ENCODE measurements around the gene VAC14.

The VAC14 gene

GRCh38 chr16:70723740-70724145 is 77.2 kb downstream of the VAC14 start:
- DNase-seq, result no peak
- H3K36me3 Mint-ChIP-seq (ENCODE audit: low read depth), result peaks cover 83% of the 10 kb centered on the region
- H3K27ac Mint-ChIP-seq, result no peak overlapping the region
- no peaks in the 10 kb centered on the region for H3K9me3 Mint-ChIP-seq
- no peak overlapping the region for H3K4me3 Mint-ChIP-seq
- no peaks in the 10 kb centered on the region for H3K27me3 Mint-ChIP-seq
- peaks cover 4% of the 10 kb centered on the region for H3K4me1 Mint-ChIP-seq (ENCODE audit: low read depth)

- peaks cover 76% of the 10 kb centered on the region for H3K36me3 Mint-ChIP-seq (ENCODE audit: low read depth)
- no peaks in the 10 kb centered on the region for H3K27me3 Mint-ChIP-seq
- no peak for DNase-seq
- H3K27ac Mint-ChIP-seq, result no peak overlapping the region
- peaks cover 5% of the 10 kb centered on the region for H3K4me1 Mint-ChIP-seq (ENCODE audit: low read depth)
- no peaks in the 10 kb centered on the region for H3K9me3 Mint-ChIP-seq
- no peak overlapping the region for H3K4me3 Mint-ChIP-seq
Measured at GRCh38 chr16:70721202-70721963, 79.6 kb downstream of the VAC14 start.

- H3K4me3 Mint-ChIP-seq, result no peak overlapping the region
- no peaks in the 10 kb centered on the region for H3K27me3 Mint-ChIP-seq
- H3K27ac Mint-ChIP-seq, result no peak overlapping the region
- peaks cover 5% of the 10 kb centered on the region for H3K4me1 Mint-ChIP-seq (ENCODE audit: low read depth)
- DNase-seq, result no peak
- H3K36me3 Mint-ChIP-seq (ENCODE audit: low read depth), result peaks cover 71% of the 10 kb centered on the region
- no peaks in the 10 kb centered on the region for H3K9me3 Mint-ChIP-seq
Measured at GRCh38 chr16:70720425-70721201, 80.3 kb downstream of the VAC14 start.

GRCh38 chr16:70717065-70717464 is 83.9 kb downstream of the VAC14 start:
- Mint-ChIP-seq H3K27me3 (no peaks in the 10 kb centered on the region), H3K27ac (no peak overlapping the region), H3K9me3 (no peaks in the 10 kb centered on the region), H3K4me3 (no peak overlapping the region), H3K4me1 (ENCODE audit: low read depth) (peaks cover 5% of the 10 kb centered on the region), H3K36me3 (ENCODE audit: low read depth) (peaks cover 58% of the 10 kb centered on the region)
- no peak for DNase-seq

GRCh38 chr16:70715860-70716357 is 85.0 kb downstream of the VAC14 start:
- Mint-ChIP-seq H3K27ac (no peak overlapping the region), H3K9me3 (no peaks in the 10 kb centered on the region), H3K27me3 (no peaks in the 10 kb centered on the region), H3K4me1 (ENCODE audit: low read depth) (peaks cover 5% of the 10 kb centered on the region), H3K4me3 (no peak overlapping the region), H3K36me3 (ENCODE audit: low read depth) (peaks cover 57% of the 10 kb centered on the region)
- DNase-seq, result no peak

GRCh38 chr16:70715055-70715858 is 85.7 kb downstream of the VAC14 start:
- H3K9me3 Mint-ChIP-seq, result no peaks in the 10 kb centered on the region
- peak overlapping the region; percentile 37 for H3K27ac Mint-ChIP-seq
- DNase-seq, result no peak

GRCh38 chr16:70714581-70715054 is 86.3 kb downstream of the VAC14 start:
- H3K4me1 Mint-ChIP-seq (ENCODE audit: low read depth), result peaks cover 3% of the 10 kb centered on the region
- no peak overlapping the region for H3K27ac Mint-ChIP-seq
- DNase-seq, result no peak
- H3K36me3 Mint-ChIP-seq (ENCODE audit: low read depth), result peaks cover 51% of the 10 kb centered on the region
- no peaks in the 10 kb centered on the region for H3K27me3 Mint-ChIP-seq
- no peak overlapping the region for H3K4me3 Mint-ChIP-seq
- H3K9me3 Mint-ChIP-seq, result no peaks in the 10 kb centered on the region

More at GRCh38 chr16:70715055-70715858, 85.7 kb downstream of the VAC14 start:
- Mint-ChIP-seq H3K4me1 (ENCODE audit: low read depth) (peaks cover 3% of the 10 kb centered on the region), H3K27me3 (no peaks in the 10 kb centered on the region), H3K36me3 (ENCODE audit: low read depth) (peaks cover 57% of the 10 kb centered on the region), H3K4me3 (no peak overlapping the region)

GRCh38 chr16:70713824-70714223 is 87.1 kb downstream of the VAC14 start:
- H3K9me3 Mint-ChIP-seq, result no peaks in the 10 kb centered on the region
- H3K4me3 Mint-ChIP-seq, result no peak overlapping the region
- no peaks in the 10 kb centered on the region for H3K27me3 Mint-ChIP-seq
- H3K27ac Mint-ChIP-seq, result no peak overlapping the region
- peaks cover 43% of the 10 kb centered on the region for H3K36me3 Mint-ChIP-seq (ENCODE audit: low read depth)
- H3K4me1 Mint-ChIP-seq (ENCODE audit: low read depth), result peaks cover 3% of the 10 kb centered on the region
- DNase-seq, result no peak

- Mint-ChIP-seq H3K4me1 (ENCODE audit: low read depth) (peaks cover 3% of the 10 kb centered on the region), H3K27ac (no peak overlapping the region), H3K36me3 (ENCODE audit: low read depth) (peaks cover 44% of the 10 kb centered on the region), H3K4me3 (no peak overlapping the region), H3K27me3 (no peaks in the 10 kb centered on the region), H3K9me3 (no peaks in the 10 kb centered on the region)
- no peak for DNase-seq
Measured at GRCh38 chr16:70713342-70713741, 87.6 kb downstream of the VAC14 start.

- DNase-seq, result no peak
- H3K27me3 Mint-ChIP-seq, result no peaks in the 10 kb centered on the region
- peaks cover 46% of the 10 kb centered on the region for H3K36me3 Mint-ChIP-seq (ENCODE audit: low read depth)
- H3K4me1 Mint-ChIP-seq (ENCODE audit: low read depth), result peaks cover 3% of the 10 kb centered on the region
- H3K27ac Mint-ChIP-seq, result no peak overlapping the region
- no peaks in the 10 kb centered on the region for H3K9me3 Mint-ChIP-seq
- no peak overlapping the region for H3K4me3 Mint-ChIP-seq
Measured at GRCh38 chr16:70712942-70713341, 88.0 kb downstream of the VAC14 start.

GRCh38 chr16:70712359-70712758 is 88.6 kb downstream of the VAC14 start:
- H3K9me3 Mint-ChIP-seq, result no peaks in the 10 kb centered on the region
- H3K27ac Mint-ChIP-seq, result no peak overlapping the region
- no peaks in the 10 kb centered on the region for H3K27me3 Mint-ChIP-seq
- H3K36me3 Mint-ChIP-seq (ENCODE audit: low read depth), result peaks cover 42% of the 10 kb centered on the region
- no peak for DNase-seq
- peaks cover 2% of the 10 kb centered on the region for H3K4me1 Mint-ChIP-seq (ENCODE audit: low read depth)
- no peak overlapping the region for H3K4me3 Mint-ChIP-seq

GRCh38 chr16:70711211-70712031 is 89.5 kb downstream of the VAC14 start:
- Mint-ChIP-seq H3K27ac (peak overlapping the region; percentile 17), H3K27me3 (no peaks in the 10 kb centered on the region), H3K36me3 (ENCODE audit: low read depth) (peaks cover 39% of the 10 kb centered on the region), H3K9me3 (no peaks in the 10 kb centered on the region), H3K4me3 (no peak overlapping the region), H3K4me1 (ENCODE audit: low read depth) (peaks cover 2% of the 10 kb centered on the region)
- no peak for DNase-seq

- H3K9me3 Mint-ChIP-seq, result no peaks in the 10 kb centered on the region
- H3K4me3 Mint-ChIP-seq, result no peak overlapping the region
- H3K4me1 Mint-ChIP-seq (ENCODE audit: low read depth), result peaks cover 2% of the 10 kb centered on the region
- no peaks in the 10 kb centered on the region for H3K27me3 Mint-ChIP-seq
- H3K36me3 Mint-ChIP-seq (ENCODE audit: low read depth), result peaks cover 37% of the 10 kb centered on the region
- H3K27ac Mint-ChIP-seq, result peak overlapping the region; percentile 29
- no peak for DNase-seq
Measured at GRCh38 chr16:70710422-70711210, 90.3 kb downstream of the VAC14 start.
